Activated naive CD8-positive, alpha-beta T cell treated with anti-CD3 and anti-CD28 coated beads, Interleukin-2, amount 10 ng/mL, durations not matched to agents 7 days and 5 days (primary cell): Measurements from ENCODE around the gene TMIE. TPM values are rescaled to one million over a fixed set of nuclear protein-coding genes. Genes with fewer than 3 reads are reported as not detected.

ENCODE experiments used
- ATAC-seq: fragments of 150-1000 bp; cut with Tn5 transposase; one replicate; pipeline ENCODE4 v1.10.0; 2021; ENCODE audit warnings: low read depth, moderate library complexity
- POLR2A ChIA-PET: fragments of 350-600 bp; sonication (Branson Sonifier 250); formaldehyde crosslinking; loops from one replicate; lab custom pipeline; 2021; ENCODE audit warnings: antibody characterized with exemption; lab: Charles Lee
- DNase-seq: peaks from one replicate; pipeline ENCODE4 v3.0.0; 2021
- H3K27ac Mint-ChIP-seq: one replicate; pipeline ENCODE4 v1.8.0; 2022; ENCODE audit warnings: mild to moderate bottlenecking, mixed read lengths
- H3K27me3 Mint-ChIP-seq: one replicate; pipeline ENCODE4 v1.8.0; 2022; ENCODE audit warnings: mild to moderate bottlenecking, moderate library complexity, mixed read lengths
- H3K36me3 Mint-ChIP-seq: one replicate; pipeline ENCODE4 v1.8.0; 2021; ENCODE audit warnings: mild to moderate bottlenecking, mixed read lengths
- H3K4me1 Mint-ChIP-seq: one replicate; pipeline ENCODE4 v1.8.0; 2021; ENCODE audit warnings: mixed read lengths
- H3K4me3 Mint-ChIP-seq: one replicate; pipeline ENCODE4 v1.8.0; 2022; ENCODE audit warnings: mild to moderate bottlenecking, moderate library complexity, mixed read lengths
- H3K9me3 Mint-ChIP-seq: one replicate; pipeline ENCODE4 v1.8.0; 2021; ENCODE audit warnings: mixed read lengths
- total RNA-seq, 2 experiments: library from RNA; stranded (reverse); gene quantifications; one replicate each; pipeline ENCODE4 v1.2.3, GENCODE V29; 2021

The TMIE gene
- total RNA-seq, 2 experiments from 2014 or later = 0.36 to 0.77 TPM

- H3K4me3 Mint-ChIP-seq = no peak overlapping the region
- POLR2A ChIA-PET = no interaction called here
- H3K9me3 Mint-ChIP-seq = no peaks in the 10 kb centered on the region
- ATAC-seq = no peak
- H3K27ac Mint-ChIP-seq = no peak overlapping the region
- no peaks in the 10 kb centered on the region for H3K36me3 Mint-ChIP-seq
- no peaks in the 10 kb centered on the region for H3K27me3 Mint-ChIP-seq
- no peaks in the 10 kb centered on the region for H3K4me1 Mint-ChIP-seq
- no peak for DNase-seq
These were observed 16.3 kb upstream of the TMIE start for GRCh38 chr3:46684891-46685290.

GRCh38 chr3:46685446-46685845, 15.7 kb upstream of the TMIE start:
- Mint-ChIP-seq H3K9me3 (no peaks in the 10 kb centered on the region), H3K27ac (no peak overlapping the region), H3K27me3 (no peaks in the 10 kb centered on the region), H3K4me3 (no peak overlapping the region), H3K4me1 (no peaks in the 10 kb centered on the region), H3K36me3 (no peaks in the 10 kb centered on the region)
- POLR2A ChIA-PET = no interaction called here
- ATAC-seq (no peak), DNase-seq (no peak)

- POLR2A ChIA-PET = no interaction called here
- peaks cover 11% of the 10 kb centered on the region for H3K27me3 Mint-ChIP-seq
- H3K36me3 Mint-ChIP-seq = no peaks in the 10 kb centered on the region
- peaks cover 21% of the 10 kb centered on the region for H3K4me1 Mint-ChIP-seq
- no peak overlapping the region for H3K27ac Mint-ChIP-seq
- no peak overlapping the region for H3K4me3 Mint-ChIP-seq
- no peak for DNase-seq
- no peaks in the 10 kb centered on the region for H3K9me3 Mint-ChIP-seq
- ATAC-seq = no peak
These were observed 10.4 kb upstream of the TMIE start for GRCh38 chr3:46690798-46691197.

- POLR2A ChIA-PET = no interaction called here
- ATAC-seq = no peak
- Mint-ChIP-seq H3K9me3 (no peaks in the 10 kb centered on the region), H3K36me3 (no peaks in the 10 kb centered on the region), H3K27ac (peak overlapping the region; percentile 51), H3K27me3 (peaks cover 11% of the 10 kb centered on the region), H3K4me1 (peaks cover 24% of the 10 kb centered on the region), H3K4me3 (peak overlapping the region; percentile 78)
- no peak for DNase-seq
These were observed 8.6 kb upstream of the TMIE start for GRCh38 chr3:46692566-46692990.

GRCh38 chr3:46693038-46693891, 7.9 kb upstream of the TMIE start, which contains the start of gene ALS2CL:
Gene ALS2CL, minus strand, starts transcription at chr3:46693679. Its CDS starts 4,239 bp downstream, at chr3:46689440.
- H3K36me3 Mint-ChIP-seq = no peaks in the 10 kb centered on the region
- POLR2A ChIA-PET = interaction anchor here (0.5 kb wide), 1 partner anchor 448 kb away, joined by 3 read pairs; no protein-coding TSS in a partner anchor
- peak; percentile 76 for DNase-seq
- H3K27me3 Mint-ChIP-seq = peaks cover 11% of the 10 kb centered on the region
- peak within 1 kb of the TSS; percentile 51 for H3K27ac Mint-ChIP-seq
- H3K4me1 Mint-ChIP-seq = peaks cover 24% of the 10 kb centered on the region
- peak within 1 kb of the TSS; percentile 78 for H3K4me3 Mint-ChIP-seq
- ATAC-seq = peak; percentile 53
- H3K9me3 Mint-ChIP-seq = no peaks in the 10 kb centered on the region

- Mint-ChIP-seq H3K27ac (no peak overlapping the region), H3K4me3 (peak overlapping the region; percentile 39)
- POLR2A ChIA-PET = interaction anchor here (0.5 kb wide), 1 partner anchor 448 kb away, joined by 3 read pairs; no protein-coding TSS in a partner anchor
These were observed 7.3 kb upstream of the TMIE start for GRCh38 chr3:46693892-46694226.

GRCh38 chr3:46694520-46694919, 6.7 kb upstream of the TMIE start:
- Mint-ChIP-seq H3K27ac (peak overlapping the region; percentile 12), H3K4me1 (peaks cover 24% of the 10 kb centered on the region), H3K27me3 (peaks cover 13% of the 10 kb centered on the region), H3K4me3 (peak overlapping the region; percentile 39), H3K9me3 (no peaks in the 10 kb centered on the region), H3K36me3 (no peaks in the 10 kb centered on the region)
- POLR2A ChIA-PET = no interaction called here
- ATAC-seq (no peak), DNase-seq (no peak)

More at GRCh38 chr3:46693892-46694226, 7.3 kb upstream of the TMIE start:
- ATAC-seq = peak; percentile 15
- no peak for DNase-seq
- Mint-ChIP-seq H3K9me3 (no peaks in the 10 kb centered on the region), H3K27me3 (peaks cover 11% of the 10 kb centered on the region), H3K4me1 (peaks cover 24% of the 10 kb centered on the region), H3K36me3 (no peaks in the 10 kb centered on the region)

- POLR2A ChIA-PET = no interaction called here
- Mint-ChIP-seq H3K27me3 (peaks cover 16% of the 10 kb centered on the region), H3K4me3 (peak overlapping the region; percentile 19), H3K9me3 (no peaks in the 10 kb centered on the region), H3K4me1 (peaks cover 24% of the 10 kb centered on the region), H3K36me3 (no peaks in the 10 kb centered on the region), H3K27ac (peak overlapping the region; percentile 60)
- ATAC-seq (peak; percentile 49), DNase-seq (peak; percentile 53)
These were observed 5.8 kb upstream of the TMIE start for GRCh38 chr3:46695177-46695961.

GRCh38 chr3:46695962-46696894, 5.0 kb upstream of the TMIE start:
- POLR2A ChIA-PET = no interaction called here
- Mint-ChIP-seq H3K4me3 (no peak overlapping the region), H3K27ac (peak overlapping the region; percentile 60)

GRCh38 chr3:46699676-46700523, 1.3 kb upstream of the TMIE start:
- peaks cover 21% of the 10 kb centered on the region for H3K27me3 Mint-ChIP-seq
- no peak for DNase-seq
- no peaks in the 10 kb centered on the region for H3K36me3 Mint-ChIP-seq
- POLR2A ChIA-PET = no interaction called here
- H3K4me1 Mint-ChIP-seq = peaks cover 14% of the 10 kb centered on the region
- no peak overlapping the region for H3K4me3 Mint-ChIP-seq
- no peaks in the 10 kb centered on the region for H3K9me3 Mint-ChIP-seq
- no peak overlapping the region for H3K27ac Mint-ChIP-seq
- no peak for ATAC-seq

More at GRCh38 chr3:46695962-46696894, 5.0 kb upstream of the TMIE start:
- Mint-ChIP-seq H3K4me1 (peaks cover 21% of the 10 kb centered on the region), H3K27me3 (peaks cover 20% of the 10 kb centered on the region), H3K36me3 (no peaks in the 10 kb centered on the region), H3K9me3 (no peaks in the 10 kb centered on the region)
- peak; percentile 1 for ATAC-seq
- DNase-seq = no peak

GRCh38 chr3:46700772-46701171, 420 bp upstream of the TMIE start:
- ATAC-seq (no peak), DNase-seq (no peak)
- no peaks in the 10 kb centered on the region for H3K9me3 Mint-ChIP-seq
- no peaks in the 10 kb centered on the region for H3K36me3 Mint-ChIP-seq
- POLR2A ChIA-PET = no interaction called here
- peaks cover 5% of the 10 kb centered on the region for H3K4me1 Mint-ChIP-seq
- no peak overlapping the region for H3K27ac Mint-ChIP-seq
- H3K4me3 Mint-ChIP-seq = no peak overlapping the region
- H3K27me3 Mint-ChIP-seq = peaks cover 21% of the 10 kb centered on the region
